HG03039 (cell line): ENCODE data around the gene PTPN7.
A peak's percentile ranks its signal among the peaks of the same experiment; 100 is the strongest.
"Not testable (repeated sequence)": the region's sequence is repeated elsewhere in the genome, so short reads cannot be mapped to it uniquely, and the experiment has no call there.

Source experiments
- ATAC-seq: cut with Tn5 transposase; IDR thresholded peaks from one replicate; pipeline ENCODE4 v1.9.1; 2021; ENCODE audit warnings: mild to moderate bottlenecking, moderate library complexity; ENCODE audit not compliant: unreplicated experiment

Gene PTPN7

DNA sequence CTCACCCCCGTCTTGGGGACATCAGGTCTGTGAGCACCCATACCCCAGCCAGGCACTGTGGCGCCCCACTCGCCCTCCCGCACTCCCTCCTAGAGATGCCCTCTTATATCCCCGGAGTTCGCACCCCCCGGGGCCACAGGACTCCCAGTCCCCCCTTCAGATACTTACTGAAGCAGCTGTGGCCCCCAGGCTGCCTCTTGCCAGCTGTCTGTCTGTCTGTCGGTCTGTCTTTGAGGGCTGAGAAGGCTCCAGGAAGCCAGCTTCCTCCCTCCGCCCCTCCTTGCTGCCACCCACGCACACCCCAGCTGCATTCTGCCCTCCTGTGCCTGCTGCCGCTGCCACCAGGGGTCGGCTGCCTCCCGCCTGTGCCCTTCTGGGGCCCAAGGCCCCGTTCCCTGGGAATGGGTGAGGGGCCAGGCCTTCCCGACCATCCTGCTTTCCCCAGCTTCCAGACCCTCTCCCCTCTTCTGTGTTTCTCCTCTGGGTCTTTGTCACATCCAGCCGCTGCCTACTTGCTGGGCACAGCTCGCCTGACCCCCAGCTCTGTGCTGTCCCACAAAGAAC lies at the start of gene PTPN7:
TSS of gene PTPN7 (minus strand) at position 226 of the 564 bp plus-strand sequence. CDS start 1,200 bp downstream, outside the sequence.
- ATAC-seq = peak; percentile 49

DNA sequence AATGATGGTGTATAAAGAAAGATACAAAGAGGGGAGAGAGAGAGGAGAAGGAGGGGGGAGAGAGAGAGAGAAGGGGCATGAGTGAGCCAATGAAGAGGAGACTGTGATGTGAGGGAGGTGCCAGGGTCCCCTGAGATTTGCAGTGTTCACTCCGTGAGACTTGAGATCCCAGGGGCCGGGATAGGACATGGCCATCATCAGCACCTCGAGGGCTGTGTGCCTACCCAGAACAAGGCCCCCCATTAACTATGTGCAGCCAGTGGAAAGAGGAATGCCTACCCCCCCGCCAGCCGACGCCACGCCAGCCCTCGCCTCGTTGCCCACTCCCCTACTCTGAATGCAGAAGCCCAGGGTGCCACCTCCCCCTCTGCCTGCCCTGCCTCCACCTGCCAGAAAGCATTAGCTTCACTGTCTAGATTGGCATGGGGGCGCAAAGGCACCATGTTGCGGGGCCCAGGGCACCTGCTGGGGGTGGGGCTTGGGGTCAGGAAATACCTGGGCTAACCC lies 48.0 kb upstream of the PTPN7 start:
- ATAC-seq = no peak

DNA sequence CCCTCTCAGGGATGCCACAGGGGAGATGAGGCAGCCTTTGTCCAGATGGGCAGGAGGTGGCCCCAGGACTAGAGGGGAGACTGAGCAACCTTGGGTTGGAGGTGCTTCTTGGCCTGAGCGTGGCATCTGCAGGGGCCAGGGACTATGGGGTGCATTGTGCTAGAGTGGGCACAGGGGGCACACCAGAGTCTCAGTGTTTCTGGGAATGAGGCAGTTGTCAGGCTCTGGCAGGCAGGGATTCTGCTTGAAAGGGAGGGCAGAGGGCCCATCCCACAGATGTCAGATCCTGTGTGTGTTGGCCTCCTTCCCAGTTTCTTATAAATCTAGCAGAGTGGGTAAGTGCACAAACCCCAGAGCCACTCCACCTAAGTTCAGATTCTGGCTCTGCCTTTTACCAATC lies 46.9 kb upstream of the PTPN7 start:
- no peak for ATAC-seq

DNA sequence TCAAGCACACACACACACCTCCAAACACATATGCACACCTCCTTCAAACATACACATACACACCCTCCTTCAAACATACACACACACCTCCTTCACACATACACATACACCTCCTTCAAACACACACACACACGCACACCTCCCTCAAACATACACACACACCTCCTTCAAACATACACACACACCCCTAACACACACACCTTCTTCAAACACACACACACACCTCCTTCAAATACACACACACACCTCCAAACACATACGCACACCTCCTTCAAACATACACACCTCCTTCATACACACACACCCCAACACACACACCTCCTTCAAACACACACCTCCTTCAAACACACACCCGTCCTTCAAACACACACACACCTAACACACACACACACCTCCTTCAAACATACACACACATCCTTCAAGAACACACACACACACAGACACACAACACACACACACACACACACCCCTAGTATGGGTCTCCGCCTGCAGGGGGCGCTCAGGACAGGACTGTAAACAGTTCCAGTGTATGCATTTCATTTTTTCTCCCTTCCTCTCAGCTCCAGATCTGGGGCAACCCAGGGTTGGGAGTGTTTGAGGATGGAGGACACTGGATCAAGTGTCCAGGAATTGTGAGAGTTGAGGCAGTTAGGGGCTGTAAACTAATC lies 45.3 kb upstream of the PTPN7 start:
- ATAC-seq = no peak

DNA sequence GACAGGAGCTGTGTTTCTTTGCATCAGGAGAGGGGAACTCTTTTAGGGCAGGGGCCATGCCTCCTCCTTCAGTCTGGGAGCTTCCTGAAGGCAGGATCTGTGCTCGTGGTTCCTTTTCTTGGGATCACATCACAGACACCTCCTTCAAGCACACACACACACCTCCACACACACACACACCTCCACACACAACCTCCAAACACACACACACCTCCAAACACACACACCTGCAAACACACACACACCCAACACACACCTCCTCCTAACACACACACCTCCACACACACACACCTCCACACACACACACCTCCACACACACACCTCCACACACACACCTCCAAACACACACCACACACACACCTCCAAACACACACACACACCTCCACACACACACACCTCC lies 43.7 kb upstream of the PTPN7 start:
- ATAC-seq = no peak

- ATAC-seq = no peak
These were observed 43.0 kb upstream of the PTPN7 start for GRCh38 chr1:202203238-202204039.

DNA sequence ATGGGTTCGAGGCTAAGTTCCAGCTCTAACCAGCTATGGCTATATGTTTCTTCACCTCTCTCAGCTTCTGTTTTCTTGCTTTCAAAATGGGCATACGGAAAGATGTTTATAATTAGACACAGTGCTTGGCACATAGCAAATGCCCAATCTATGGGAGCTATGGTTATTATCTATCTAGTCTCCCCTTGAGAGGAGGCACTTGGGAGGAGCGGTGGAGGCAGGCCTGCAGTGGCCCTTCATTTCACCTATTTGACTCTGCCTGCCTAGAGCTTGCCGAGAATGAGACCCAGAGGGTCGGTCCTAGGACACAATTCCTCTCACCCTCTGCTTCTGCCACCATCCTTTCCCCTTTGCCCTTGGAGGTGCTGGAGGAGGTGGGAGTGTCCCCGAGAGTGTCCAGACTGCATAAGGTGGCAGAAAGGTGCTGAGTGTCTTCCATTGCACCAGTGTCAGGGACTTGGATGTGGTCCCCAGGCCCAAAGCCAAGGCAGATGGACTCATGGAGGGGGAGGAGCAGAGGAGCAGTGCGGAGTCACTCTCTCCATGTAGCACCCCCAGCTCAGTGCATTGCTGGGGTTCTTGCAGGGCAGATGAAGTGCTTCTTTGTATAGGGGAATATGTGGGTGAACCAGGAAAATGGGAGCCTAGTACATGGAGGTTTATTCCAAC lies 42.2 kb upstream of the PTPN7 start:
- ATAC-seq = no peak

- ATAC-seq = no peak
These were observed 41.6 kb upstream of the PTPN7 start for GRCh38 chr1:202201971-202202370.

- ATAC-seq = no peak
These were observed 40.9 kb upstream of the PTPN7 start for GRCh38 chr1:202201266-202201665.

- no peak for ATAC-seq
These were observed 40.3 kb upstream of the PTPN7 start for GRCh38 chr1:202200669-202201068.

- ATAC-seq = no peak
These were observed 39.7 kb upstream of the PTPN7 start for GRCh38 chr1:202200112-202200548.

GRCh38 chr1:202199040-202199889 lies 38.9 kb upstream of the PTPN7 start:
- no peak for ATAC-seq

DNA sequence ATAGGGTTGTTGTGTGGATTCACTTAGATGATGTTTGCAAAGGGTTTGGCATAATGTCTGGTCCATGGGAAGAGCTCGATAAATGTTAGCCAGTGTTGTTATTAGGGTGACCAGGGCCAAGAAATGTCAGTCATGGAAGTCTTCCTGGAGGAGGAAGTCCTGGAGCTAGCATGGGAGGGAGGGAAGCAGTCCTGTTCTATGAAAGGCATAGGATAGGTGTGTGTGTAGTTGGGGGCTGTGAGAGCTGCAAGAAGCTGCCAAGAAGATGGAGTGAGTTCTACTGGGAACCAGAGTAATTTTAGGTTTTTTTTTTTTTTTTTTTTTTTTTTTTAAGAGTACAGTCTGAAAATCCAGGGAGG lies 37.9 kb upstream of the PTPN7 start:
- ATAC-seq = no peak

GRCh38 chr1:202197653-202198365 lies 37.4 kb upstream of the PTPN7 start:
- ATAC-seq = no peak

DNA sequence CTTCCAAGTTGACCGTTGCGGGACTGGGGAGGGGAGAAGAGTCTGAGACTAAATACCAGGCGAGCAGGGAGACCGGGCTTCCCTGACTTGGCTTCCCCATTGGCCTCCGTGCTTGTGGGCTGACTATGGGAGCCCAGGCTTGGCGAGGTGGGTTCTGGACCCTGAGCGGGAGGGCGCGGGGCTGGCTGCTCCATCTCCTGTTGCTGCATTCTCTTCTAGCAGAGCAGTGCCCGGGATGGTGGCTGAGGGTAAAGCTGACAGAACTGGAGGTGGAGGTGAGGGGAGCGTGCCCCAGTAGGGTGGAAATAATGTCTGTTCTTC lies 33.9 kb upstream of the PTPN7 start:
- ATAC-seq = no peak

DNA sequence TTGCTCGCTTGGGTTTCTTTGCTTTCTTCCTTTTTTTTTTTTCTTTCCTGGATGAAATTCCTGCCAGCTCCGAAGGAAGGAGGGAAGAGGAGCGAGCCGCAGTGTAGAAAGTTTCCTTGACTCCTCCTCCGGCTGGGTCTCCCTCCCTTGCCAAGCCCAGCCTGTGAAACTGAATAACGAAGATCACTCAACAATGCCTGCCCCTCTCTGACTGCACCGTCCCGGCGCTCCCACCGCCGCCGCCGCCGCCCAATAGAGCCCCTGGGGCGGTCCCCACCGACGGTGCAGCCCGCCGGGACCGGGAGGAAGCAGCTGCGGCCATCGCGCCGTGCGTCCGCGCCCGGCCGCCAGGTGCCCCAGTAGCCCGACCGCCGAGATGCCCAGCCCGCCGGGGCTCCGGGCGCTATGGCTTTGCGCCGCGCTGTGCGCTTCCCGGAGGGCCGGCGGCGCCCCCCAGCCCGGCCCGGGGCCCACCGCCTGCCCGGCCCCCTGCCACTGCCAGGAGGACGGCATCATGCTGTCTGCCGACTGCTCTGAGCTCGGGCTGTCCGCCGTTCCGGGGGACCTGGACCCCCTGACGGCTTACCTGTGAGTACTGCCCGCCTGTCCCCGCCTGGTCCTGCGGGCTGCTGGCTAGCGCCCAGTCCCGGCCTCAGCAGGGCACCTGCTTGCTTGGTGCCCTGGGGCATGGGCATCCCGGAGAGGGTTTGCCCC lies 33.4 kb upstream of the PTPN7 start, which contains the start of gene LGR6:
TSS of gene LGR6 (plus strand) at position 186 of the 714 bp plus-strand sequence. CDS start at position 377, 191 bp downstream.
- no peak for ATAC-seq

DNA sequence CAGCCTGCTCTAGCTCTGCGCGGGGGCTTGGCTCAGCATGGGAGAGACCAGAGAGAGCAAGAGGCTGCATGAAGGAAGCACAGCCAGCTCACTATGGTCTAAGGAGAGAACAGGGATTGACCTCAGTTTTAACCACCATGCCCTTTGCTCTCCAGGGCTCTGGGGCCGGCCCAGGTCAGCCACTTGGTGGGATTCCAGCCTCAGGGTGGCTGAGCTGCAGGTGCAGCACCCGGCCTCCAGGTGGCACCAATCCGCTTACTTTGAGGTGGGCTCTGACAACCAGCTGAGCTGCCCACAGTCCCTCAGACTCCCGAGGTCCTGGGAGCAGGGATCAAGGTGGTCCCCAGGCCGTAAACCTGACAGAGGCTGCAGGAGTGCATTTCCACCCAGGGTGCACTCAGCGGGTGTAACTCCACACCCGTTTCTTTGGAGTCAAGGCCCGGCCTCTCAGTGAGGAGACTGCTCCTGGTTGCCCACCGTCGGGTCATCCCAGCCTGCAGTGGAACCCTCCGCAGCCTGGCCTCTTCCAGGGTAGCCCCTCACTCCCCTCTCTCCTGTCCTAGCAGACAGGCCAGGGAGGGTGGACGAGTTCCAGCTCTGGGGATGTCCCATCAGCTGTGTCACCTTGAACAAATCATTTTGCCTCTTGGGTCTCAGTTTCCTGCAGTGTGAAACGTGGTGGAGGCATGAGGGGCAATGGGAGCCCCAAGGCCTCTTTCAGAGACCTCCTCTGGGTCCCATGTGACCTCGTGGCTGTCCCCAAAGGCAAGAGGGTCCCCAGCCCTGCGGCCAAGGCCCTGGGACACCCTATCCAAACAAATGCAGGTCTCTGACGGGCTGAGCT lies 32.6 kb upstream of the PTPN7 start:
- ATAC-seq = no peak

DNA sequence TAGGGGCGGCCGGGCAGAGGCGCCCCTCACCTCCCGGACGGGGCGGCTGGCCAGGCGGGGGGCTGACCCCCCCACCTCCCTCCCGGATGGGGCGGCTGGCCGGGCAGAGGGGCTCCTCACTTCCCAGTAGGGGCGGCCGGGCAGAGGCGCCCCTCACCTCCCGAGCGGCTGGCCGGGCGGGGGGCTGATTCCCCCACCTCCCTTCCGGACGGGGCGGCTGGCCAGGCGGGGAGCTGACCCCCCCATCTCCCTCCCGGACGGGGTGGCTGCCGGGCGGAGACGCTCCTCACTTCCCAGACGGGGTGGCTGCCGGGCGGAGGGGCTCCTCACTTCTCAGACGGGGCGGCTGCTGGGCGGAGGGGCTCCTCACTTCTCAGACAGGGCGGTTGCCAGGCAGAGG lies 31.0 kb upstream of the PTPN7 start:
- ATAC-seq = not testable (repeated sequence)
